ENCODE measurements around the gene WNK4. TPM values are rescaled to one million over a fixed set of nuclear protein-coding genes. Genes with fewer than 3 reads are reported as not detected.
"Not testable (repeated sequence)": the region's sequence is repeated elsewhere in the genome, so short reads cannot be mapped to it uniquely, and the experiment has no call there.

WNK4 gene
- total RNA-seq (0.26 TPM), polyA plus RNA-seq (0.23 TPM)

DNA sequence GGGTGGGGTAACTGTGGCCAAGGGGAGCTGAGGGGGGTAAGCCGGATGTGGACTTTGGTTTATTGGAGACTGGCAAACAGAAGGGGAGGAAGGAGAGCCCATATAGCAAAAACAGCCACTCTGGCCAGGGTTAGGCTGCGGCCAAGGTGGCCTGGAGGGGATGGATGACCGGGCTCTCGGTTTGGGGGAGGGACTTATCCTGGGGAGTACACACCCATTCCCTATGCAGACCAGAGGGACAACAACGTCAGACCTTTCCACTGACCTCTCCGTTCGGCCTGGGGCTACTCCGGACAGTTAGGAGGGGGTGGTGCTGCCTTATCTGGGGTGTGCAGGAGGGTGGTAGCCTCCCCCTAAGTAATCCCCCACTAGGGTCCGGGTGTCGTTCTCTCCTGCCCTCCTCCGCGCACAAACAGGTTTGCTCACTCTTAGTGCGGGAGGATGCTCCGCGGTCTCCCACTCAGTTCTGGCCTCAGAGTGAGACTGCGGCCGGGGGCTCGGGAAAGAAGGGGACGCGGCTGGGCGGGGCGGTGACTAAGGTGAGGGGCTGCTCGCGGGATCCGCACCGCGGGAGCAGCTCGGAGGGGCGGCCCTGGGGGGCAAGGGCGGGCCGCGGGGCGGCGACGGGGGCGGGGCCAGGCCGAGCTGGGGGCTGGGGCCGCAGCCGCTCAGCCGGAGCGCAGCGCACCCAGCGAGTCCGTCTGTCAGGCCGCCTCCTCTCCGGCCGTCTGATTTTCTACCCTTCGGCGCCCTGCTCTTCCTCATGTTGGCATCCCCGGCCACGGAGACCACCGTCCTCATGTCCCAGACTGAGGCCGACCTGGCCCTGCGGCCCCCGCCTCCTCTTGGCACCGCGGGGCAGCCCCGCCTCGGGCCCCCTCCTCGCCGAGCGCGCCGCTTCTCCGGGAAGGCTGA, at the start of gene WNK4:
Gene WNK4 (plus strand): TSS at position 675 of the 915 bp plus-strand sequence. CDS start 89 bp downstream, at position 764.
- Histone ChIP-seq H3K36me3 (ENCODE audit: insufficient read depth) (no peaks in the 10 kb centered on the region), H3K4me1 (ENCODE audit: insufficient read depth) (peaks cover 2% of the 10 kb centered on the region), H3K4me3 (ENCODE audit: low read depth, low read length) (peak within 1 kb of the TSS; percentile 34), H3K27ac (ENCODE audit: low read depth) (no peak within 1 kb of the TSS)
- 4% methylated on average over 65 of the region's 65 CpGs for WGBS
- DNase-seq (ENCODE audit: extremely low spot score), result no peak

DNA sequence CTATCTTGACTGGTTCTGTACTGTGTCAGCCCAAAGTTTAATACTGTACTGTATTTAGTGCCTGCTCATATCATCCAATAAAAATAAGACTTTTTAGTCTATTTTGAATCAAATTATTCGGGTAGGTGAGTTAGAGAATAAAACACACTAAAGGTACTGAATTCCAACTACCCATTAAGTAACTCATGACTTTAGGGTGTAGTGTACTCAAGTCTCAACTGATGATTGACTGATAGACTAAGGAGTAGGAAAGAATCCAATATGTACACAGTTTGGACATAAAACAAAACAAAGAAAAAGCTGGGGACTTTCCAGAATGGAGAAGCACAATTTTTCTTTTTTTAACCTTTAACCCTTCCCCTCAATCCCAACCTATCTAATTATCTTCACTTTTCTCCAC, 39.7 kb upstream of the WNK4 start:
- Histone ChIP-seq H3K27ac (ENCODE audit: low read depth) (no peak overlapping the region), H3K4me3 (ENCODE audit: low read depth, low read length) (no peak overlapping the region), H3K4me1 (ENCODE audit: insufficient read depth) (no peaks in the 10 kb centered on the region), H3K36me3 (ENCODE audit: insufficient read depth) (no peaks in the 10 kb centered on the region)
- no peak for DNase-seq (ENCODE audit: extremely low spot score)
- 80% methylated on average over 1 of the region's 1 CpG for WGBS

DNA sequence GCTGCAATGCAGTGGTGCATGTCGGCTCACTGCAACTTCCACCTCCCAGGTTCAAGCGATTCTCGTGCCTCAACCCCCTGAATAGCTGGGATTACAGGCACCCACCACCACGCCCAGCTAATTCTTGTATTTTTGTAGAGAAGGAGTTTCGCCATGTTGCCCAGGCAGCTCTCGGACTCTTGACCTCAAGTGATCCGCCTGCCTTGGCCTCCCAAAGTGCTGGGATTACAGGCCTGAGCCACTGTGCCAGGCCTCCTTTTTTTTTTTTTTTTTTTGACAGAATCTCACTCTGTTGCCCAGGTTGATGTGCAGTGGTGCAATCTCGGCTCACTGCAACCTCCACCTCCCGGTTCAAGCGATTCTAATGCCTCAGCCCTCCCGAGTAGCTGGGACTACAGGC, 37.5 kb upstream of the WNK4 start:
- H3K4me1 ChIP-seq (ENCODE audit: insufficient read depth); H3K27ac ChIP-seq (ENCODE audit: low read depth); DNase-seq (ENCODE audit: extremely low spot score); H3K36me3 ChIP-seq (ENCODE audit: insufficient read depth); H3K4me3 ChIP-seq (ENCODE audit: low read depth, low read length): not testable (repeated sequence)
- 94% methylated on average over 11 of the region's 11 CpGs for WGBS

DNA sequence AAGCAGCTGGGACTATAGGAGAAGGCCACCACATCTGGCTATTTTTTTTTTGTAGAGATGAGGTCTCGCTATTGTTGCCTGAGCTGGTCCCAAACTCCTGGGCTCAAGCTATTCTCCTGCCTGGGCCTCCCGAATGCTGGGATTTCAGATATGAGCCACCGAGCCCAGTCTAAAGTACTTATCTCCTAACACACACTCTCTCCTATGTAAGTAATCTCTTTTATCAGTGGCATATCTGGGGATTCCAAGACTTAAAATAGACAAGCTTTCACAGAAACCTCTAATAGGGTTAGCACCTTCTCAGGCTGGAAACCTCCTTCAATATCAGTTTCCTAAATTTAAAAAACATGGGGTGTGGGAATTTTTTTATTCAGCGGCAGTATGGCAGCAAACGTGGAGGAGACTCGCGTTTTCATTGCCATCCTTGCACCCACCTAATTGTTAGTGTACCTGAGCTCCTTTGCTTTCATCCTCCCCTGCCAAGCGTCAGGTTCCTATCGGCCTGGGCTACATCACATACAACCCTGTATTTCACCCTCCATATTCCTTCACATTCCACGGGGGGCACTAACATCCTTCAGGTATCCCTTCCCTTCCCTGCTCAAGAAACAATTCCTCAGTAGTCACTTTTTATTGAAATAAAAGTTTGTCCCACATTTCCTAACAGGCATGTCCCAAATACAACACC, 36.7 kb upstream of the WNK4 start:
- WGBS, result 38% methylated on average over 10 of the region's 10 CpGs
- peak overlapping the region; percentile 74 for H3K4me3 ChIP-seq (ENCODE audit: low read depth, low read length)
- no peaks in the 10 kb centered on the region for H3K4me1 ChIP-seq (ENCODE audit: insufficient read depth)
- H3K27ac ChIP-seq (ENCODE audit: low read depth), result no peak overlapping the region
- DNase-seq (ENCODE audit: extremely low spot score), result no peak
- H3K36me3 ChIP-seq (ENCODE audit: insufficient read depth), result no peaks in the 10 kb centered on the region

DNA sequence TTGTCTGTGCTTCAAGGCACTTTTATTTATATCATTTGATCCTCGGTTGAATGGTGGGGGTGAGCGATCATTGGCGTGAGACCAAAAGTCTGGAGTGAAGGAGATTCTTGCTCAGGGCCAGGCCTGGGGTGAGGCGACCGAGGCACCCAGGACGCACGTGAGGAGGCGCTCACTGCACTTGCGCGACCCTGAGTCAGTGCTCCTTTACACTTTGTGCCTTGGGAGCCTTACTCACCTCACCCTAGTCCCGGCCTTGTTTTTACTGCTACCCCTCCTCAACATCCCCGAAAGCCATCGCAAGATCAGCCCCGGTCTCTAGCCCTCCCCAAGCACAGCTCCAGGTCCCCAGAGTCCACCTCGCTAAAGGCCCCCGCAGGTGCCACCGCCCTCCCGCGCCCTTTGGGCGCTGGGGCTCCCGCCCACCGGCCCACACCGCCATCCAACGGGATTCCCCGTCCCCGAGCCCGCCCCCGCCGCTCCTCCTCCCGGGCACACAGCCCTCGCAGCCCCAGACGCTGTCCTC, 36.1 kb upstream of the WNK4 start:
- H3K4me3 ChIP-seq (ENCODE audit: low read depth, low read length), result peak overlapping the region; percentile 74
- no peaks in the 10 kb centered on the region for H3K36me3 ChIP-seq (ENCODE audit: insufficient read depth)
- DNase-seq (ENCODE audit: extremely low spot score), result no peak
- WGBS, result under 1% methylated on average over 32 of the region's 32 CpGs
- H3K27ac ChIP-seq (ENCODE audit: low read depth), result peak overlapping the region; percentile 93
- H3K4me1 ChIP-seq (ENCODE audit: insufficient read depth), result no peaks in the 10 kb centered on the region

DNA sequence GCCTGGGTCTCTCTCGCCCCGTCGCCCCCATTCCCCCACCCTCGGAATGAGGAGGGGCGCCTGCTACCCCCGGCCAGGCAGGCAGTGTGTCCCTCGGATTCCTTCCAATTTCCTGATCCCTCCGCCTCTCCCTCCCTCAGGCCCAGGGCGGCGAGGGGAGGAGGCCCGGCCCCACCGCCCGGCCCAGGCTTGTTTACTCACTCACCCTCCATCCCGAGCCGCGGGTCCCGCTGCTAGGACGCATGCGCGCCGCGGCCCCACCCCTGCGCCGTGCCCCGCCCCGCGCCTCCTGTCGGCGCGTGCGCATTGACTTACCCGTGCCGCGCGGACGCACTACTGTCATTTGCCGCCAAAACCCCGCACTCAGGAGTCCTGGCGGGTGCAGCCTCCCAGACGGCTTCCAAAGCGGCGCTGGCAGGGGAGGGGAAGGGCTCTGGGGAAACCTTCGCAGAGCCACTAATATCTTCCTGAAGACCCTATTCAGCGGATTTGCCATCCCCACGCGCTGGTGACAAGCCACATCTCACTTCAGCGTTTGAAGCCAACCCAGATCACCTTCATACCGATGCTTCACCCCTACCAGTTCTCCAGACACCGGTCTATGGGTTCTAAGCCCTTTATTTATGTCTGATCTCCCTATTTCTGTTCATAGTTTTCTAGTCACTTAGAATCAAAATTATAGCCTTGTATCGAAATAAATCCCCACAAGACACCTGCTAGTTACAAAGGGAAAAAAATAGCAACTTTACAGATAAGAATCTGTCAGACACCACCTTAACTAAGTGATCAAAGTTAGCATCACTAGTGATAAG, 35.4 kb upstream of the WNK4 start, which contains the start of gene EZH1:
Gene EZH1 (minus strand): TSS at position 235 of the 812 bp plus-strand sequence. CDS start 16,099 bp downstream, outside the sequence.
- peak; percentile 76 for DNase-seq (ENCODE audit: extremely low spot score)
- Histone ChIP-seq H3K4me3 (ENCODE audit: low read depth, low read length) (peak within 1 kb of the TSS; percentile 74), H3K36me3 (ENCODE audit: insufficient read depth) (no peaks in the 10 kb centered on the region), H3K27ac (ENCODE audit: low read depth) (peak within 1 kb of the TSS; percentile 93), H3K4me1 (ENCODE audit: insufficient read depth) (no peaks in the 10 kb centered on the region)
- 5% methylated on average over 50 of the region's 50 CpGs for WGBS

DNA sequence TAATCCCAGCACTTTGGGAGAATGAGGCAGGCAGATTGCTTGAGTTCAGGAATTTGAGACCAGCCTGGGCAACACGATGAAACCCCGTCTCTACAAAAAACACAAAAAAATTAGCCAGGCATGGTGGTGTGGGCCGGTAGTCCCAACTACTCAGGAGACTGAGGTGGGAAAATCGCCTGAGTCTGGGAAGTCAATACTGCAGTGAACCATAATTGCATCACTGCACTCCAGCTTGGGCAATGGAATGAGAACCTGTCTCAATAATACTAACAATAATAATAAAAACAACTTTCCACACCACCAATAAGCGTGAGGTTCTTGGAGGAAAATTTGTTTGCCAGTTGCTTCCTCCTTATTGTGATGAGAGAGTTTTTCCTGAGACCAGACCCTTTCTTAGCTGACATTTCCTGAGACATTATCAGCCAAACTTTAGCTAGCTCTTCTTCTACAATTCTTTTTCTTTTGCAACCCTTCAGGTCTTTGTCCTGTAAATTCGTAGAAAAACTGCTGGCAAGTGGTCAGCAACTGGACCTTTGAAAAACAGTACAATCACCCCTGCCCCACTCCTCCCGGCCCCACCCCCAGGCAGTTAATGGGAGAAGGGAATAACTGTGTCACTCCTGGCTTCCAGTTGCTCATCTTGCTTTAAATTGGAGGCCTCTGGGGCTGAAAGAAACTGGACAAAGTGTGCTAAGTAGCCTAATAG, 32.1 kb upstream of the WNK4 start:
- no peak overlapping the region for H3K27ac ChIP-seq (ENCODE audit: low read depth)
- H3K4me1 ChIP-seq (ENCODE audit: insufficient read depth), result no peaks in the 10 kb centered on the region
- no peak for DNase-seq (ENCODE audit: extremely low spot score)
- WGBS, result 56% methylated on average over 7 of the region's 7 CpGs
- no peak overlapping the region for H3K4me3 ChIP-seq (ENCODE audit: low read depth, low read length)
- no peaks in the 10 kb centered on the region for H3K36me3 ChIP-seq (ENCODE audit: insufficient read depth)

DNA sequence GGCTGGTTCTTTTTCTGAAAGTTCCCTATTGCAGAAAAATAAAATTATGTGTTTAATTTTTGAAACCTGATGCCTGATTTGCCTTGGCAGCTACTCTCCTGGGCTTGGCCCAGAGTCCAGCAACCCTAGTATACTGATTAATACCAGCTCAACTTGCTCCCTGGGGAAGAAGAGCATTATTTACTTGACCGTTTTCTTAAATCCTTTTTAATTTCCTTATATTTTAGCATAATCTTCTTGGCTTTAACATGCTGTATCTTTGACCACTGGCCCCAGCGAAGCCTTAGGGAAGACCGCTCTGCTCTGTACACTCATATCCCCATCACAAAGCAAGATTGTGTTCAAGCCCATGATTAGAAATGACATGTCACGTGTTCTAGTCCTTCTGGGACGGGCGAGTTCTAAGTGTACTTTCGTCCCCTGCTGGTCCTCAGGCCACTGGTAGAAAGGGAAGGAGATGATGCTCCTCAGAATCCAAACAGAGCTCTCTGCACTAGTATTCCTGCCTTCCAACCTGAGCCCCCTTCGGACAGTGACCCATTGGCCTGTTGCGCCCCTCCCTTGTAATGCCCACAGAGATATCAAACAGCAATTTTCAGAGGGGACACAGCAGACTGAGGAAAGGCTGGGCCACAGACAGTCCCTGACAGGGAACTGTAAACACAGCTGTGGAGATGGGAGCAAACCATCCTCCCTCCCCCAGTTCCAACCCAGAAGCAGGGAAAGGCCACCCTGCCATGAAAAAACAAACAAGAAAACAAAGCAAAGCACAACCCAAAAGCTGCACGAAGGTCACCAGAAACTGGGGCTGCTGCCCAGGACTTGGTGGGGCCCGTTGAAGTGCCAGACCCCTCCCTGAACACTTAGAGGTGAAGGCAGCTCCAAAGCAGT, 31.3 kb upstream of the WNK4 start:
- Histone ChIP-seq H3K4me1 (ENCODE audit: insufficient read depth) (no peaks in the 10 kb centered on the region), H3K36me3 (ENCODE audit: insufficient read depth) (no peaks in the 10 kb centered on the region), H3K4me3 (ENCODE audit: low read depth, low read length) (no peak overlapping the region), H3K27ac (ENCODE audit: low read depth) (peak overlapping the region; percentile 38)
- WGBS, result 62% methylated on average over 11 of the region's 11 CpGs
- no peak for DNase-seq (ENCODE audit: extremely low spot score)

DNA sequence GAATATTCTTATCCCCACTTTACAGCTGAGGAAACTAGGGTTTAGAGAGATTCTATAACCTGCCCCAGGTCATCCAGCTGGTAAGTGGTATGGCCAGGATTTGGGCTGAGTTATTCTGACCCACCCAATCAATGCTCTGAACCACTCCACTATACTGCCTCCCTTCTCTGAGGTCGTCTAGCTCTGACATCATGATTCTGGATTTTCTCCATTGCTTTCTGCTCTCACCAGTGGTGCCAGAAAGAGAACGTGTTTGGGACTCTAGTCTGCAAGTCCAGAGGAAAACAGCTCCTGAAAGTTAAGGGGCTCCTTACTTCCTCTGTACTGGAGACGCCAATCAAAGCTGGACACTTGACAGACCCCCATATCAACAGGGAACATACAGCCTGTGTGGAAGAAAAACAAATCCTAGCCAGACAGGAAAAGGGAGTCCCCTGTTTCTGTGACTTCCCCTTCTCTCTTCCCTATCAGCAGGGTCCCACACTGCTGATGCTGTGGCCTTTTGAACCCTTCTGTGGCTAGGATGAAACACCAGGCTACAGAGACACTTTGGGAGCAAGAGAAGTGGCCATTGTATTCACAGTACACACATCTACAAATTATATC, 29.6 kb upstream of the WNK4 start:
- Histone ChIP-seq H3K36me3 (ENCODE audit: insufficient read depth) (no peaks in the 10 kb centered on the region), H3K4me1 (ENCODE audit: insufficient read depth) (no peaks in the 10 kb centered on the region), H3K27ac (ENCODE audit: low read depth) (no peak overlapping the region), H3K4me3 (ENCODE audit: low read depth, low read length) (no peak overlapping the region)
- DNase-seq (ENCODE audit: extremely low spot score), result no peak
- WGBS, result 29% methylated on average over 3 of the region's 3 CpGs

DNA sequence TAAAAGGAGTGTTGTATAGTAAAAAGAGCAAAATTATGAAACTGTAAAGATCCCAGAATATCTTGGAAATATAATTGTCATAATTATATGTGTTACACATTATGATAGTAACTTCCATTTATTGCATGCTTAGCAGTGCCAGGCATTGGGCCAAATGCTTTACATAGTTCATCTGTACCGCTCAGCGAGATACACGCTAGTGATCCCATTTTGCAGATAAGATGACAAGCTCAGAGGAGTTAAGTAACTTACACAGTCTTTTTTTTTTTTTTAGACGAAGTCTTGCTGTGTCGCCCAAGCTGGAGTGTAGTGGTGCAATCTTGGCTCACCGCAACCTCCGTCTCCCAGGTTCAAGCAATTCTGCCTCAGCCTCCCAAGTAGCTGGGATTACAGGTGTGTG, 28.8 kb upstream of the WNK4 start:
- Histone ChIP-seq H3K27ac (ENCODE audit: low read depth) (no peak overlapping the region), H3K4me3 (ENCODE audit: low read depth, low read length) (no peak overlapping the region), H3K36me3 (ENCODE audit: insufficient read depth) (no peaks in the 10 kb centered on the region), H3K4me1 (ENCODE audit: insufficient read depth) (no peaks in the 10 kb centered on the region)
- DNase-seq (ENCODE audit: extremely low spot score), result no peak
- 37% methylated on average over 7 of the region's 7 CpGs for WGBS

DNA sequence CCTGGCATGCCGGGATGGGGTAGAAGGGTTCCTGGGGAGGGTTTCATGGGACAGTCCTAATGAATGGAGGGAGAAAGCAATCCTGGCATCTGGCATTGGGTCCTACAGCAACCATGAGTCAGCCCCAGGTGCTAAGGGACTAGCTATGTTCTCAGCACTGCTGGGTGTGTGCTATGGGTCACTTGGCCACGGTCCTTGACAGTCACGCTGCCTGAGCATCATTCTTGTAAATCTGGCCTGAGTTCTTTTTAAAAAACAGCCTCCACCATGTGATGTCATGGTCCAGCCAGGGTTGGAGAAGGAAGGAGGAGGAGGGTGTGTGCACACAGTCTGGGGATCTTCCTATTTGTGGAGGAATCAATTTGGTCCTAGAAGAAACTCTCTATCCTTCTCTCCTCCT, 25.6 kb upstream of the WNK4 start:
- H3K4me3 ChIP-seq (ENCODE audit: low read depth, low read length), result no peak overlapping the region
- no peaks in the 10 kb centered on the region for H3K4me1 ChIP-seq (ENCODE audit: insufficient read depth)
- no peaks in the 10 kb centered on the region for H3K36me3 ChIP-seq (ENCODE audit: insufficient read depth)
- DNase-seq (ENCODE audit: extremely low spot score), result no peak
- WGBS, result 76% methylated on average over 3 of the region's 3 CpGs
- no peak overlapping the region for H3K27ac ChIP-seq (ENCODE audit: low read depth)
